K562 (cell line): ENCODE measurements around the gene AGRP. TPM values are rescaled to one million over a fixed set of nuclear protein-coding genes. Genes with fewer than 3 reads are reported as not detected.

Experiments
- ARHGAP35 ChIP-seq: fragments of 450-650 bp; IDR thresholded peaks from 2 replicates; pipeline ENCODE4 v1.6.1; 2018; ENCODE audit not compliant: partially characterized antibody
- ATF2 ChIP-seq: sonication (generic); formaldehyde crosslinking; IDR thresholded peaks from 2 replicates; pipeline ENCODE4 v1.8.1; 2022; ENCODE audit warnings: missing genetic modification reagents
- C11orf30 ChIP-seq: fragments of 450-650 bp; IDR thresholded peaks from 2 replicates; pipeline ENCODE4 v1.6.1; 2016; ENCODE audit warnings: low read depth, mild to moderate bottlenecking
- CCNT2 ChIP-seq: IDR thresholded peaks from 2 replicates; pipeline ENCODE4 v1.6.1; 2011; ENCODE audit warnings: borderline replicate concordance, low read depth, mild to moderate bottlenecking, moderate library complexity, mixed read lengths, low read length; ENCODE audit not compliant: insufficient read length; ENCODE audit errors: extremely low read depth
- DNMT1 ChIP-seq: fragments of 450-650 bp; IDR thresholded peaks from 2 replicates; pipeline ENCODE4 v1.6.1; 2016; ENCODE audit warnings: antibody characterized with exemption, mild to moderate bottlenecking
- DPF2 ChIP-seq: fragments of 450-650 bp; IDR thresholded peaks from 2 replicates; pipeline ENCODE4 v1.6.1; 2016
- ETV6 ChIP-seq, 3 experiments: fragments of 150-350 bp in 1 of 3; sonication (generic) in 1 of 3; formaldehyde crosslinking in 1 of 3; IDR thresholded peaks; 2 replicates each; pipeline versions ENCODE4 v1.6.1 to v1.8.0; 2014 to 2022; ENCODE audit warnings: borderline replicate concordance in 2 of 3, low read depth in 2 of 3, antibody characterized with exemption in 1 of 3, low read length in 1 of 3, mild to moderate bottlenecking in 1 of 3, missing genetic modification reagents in 1 of 3
- PHF20 ChIP-seq: fragments of 450-650 bp; IDR thresholded peaks from 2 replicates; pipeline ENCODE4 v1.6.1; 2018; ENCODE audit not compliant: partially characterized antibody
- PML ChIP-seq: IDR thresholded peaks from 2 replicates; pipeline ENCODE4 v1.6.1; 2012; ENCODE audit warnings: low read length, inconsistent platforms
- RNF219 ChIP-seq: fragments of 250-450 bp; sonication (Bioruptor Pico); IDR thresholded peaks from 2 replicates; pipeline ENCODE4 v1.5.0; 2022; ENCODE audit warnings: mild to moderate bottlenecking
- SIRT6 ChIP-seq: IDR thresholded peaks from one replicate; pipeline ENCODE4 v1.6.1; 2012; ENCODE audit warnings: low read depth, mild to moderate bottlenecking, control low read depth, inconsistent platforms, low read length, moderate library complexity
- TBP ChIP-seq: optimal IDR thresholded peaks from 2 replicates; pipeline ENCODE3; 2011; ENCODE audit warnings: low read depth, low read length, improper control_type of control experiment
- TCF3 ChIP-seq: sonication (generic); formaldehyde crosslinking; IDR thresholded peaks from 2 replicates; pipeline ENCODE4 v1.4.0; 2020; ENCODE audit warnings: mild to moderate bottlenecking, missing genetic modification reagents
- TEAD2 ChIP-seq: fragments of 450-650 bp; IDR thresholded peaks from 2 replicates; pipeline ENCODE4 v1.6.1; 2016; ENCODE audit warnings: missing genetic modification characterization, control low read depth, missing compliant biosample characterization
- XRCC3 ChIP-seq: fragments of 450-650 bp; IDR thresholded peaks from 2 replicates; pipeline ENCODE4 v1.6.1; 2017; ENCODE audit warnings: mild to moderate bottlenecking, moderate library complexity
- ZNF140 ChIP-seq: fragments of 250-450 bp; sonication (Bioruptor Pico); IDR thresholded peaks from 2 replicates; pipeline ENCODE4 v1.8.0; 2021; ENCODE audit warnings: moderate library complexity, mild to moderate bottlenecking, inconsistent platforms
- polyA plus RNA-seq, 8 experiments: library from polyadenylated mRNA; depleted of rRNA in 4 of 8; stranded (reverse) in 5 of 8; unstranded in 3 of 8; fragments of >200 nt; fragmentation: Nextera tagmentation in 2 of 8; fragmentation: Illumina TruSeq in 1 of 8; extraction: Ambion mirVana in 2 of 8; extraction: Trizol in 1 of 8; gene quantifications; 2 replicates each; pipeline versions ENCODE4 v1.2.1 to v1.2.3, GENCODE V29; 2011 to 2014; ENCODE audit warnings: inconsistent platforms in 1 of 8, missing spikeins in 1 of 8
- total RNA-seq, 7 experiments: library from RNA; depleted of rRNA in 6 of 7; stranded (reverse); fragments of >200 nt in 6 of 7; fragmentation: Illumina TruSeq in 2 of 7; extraction: Trizol in 2 of 7; gene quantifications; 2 replicates each; pipeline versions ENCODE4 v1.2.1 to v1.2.3, GENCODE V29; 2011 to 2021; ENCODE audit warnings: low replicate concordance in 1 of 7
- TF ChIP-seq, protein P1 (sequence below): conservative IDR thresholded peaks from 2 replicates; pipeline ENCODE4 v1.6.1; 2011; ENCODE audit warnings: low read depth, mild to moderate bottlenecking, low read length; ENCODE audit not compliant: control insufficient read depth
- TF ChIP-seq, protein P2 (sequence below), 2 experiments: fragments of 200-800 bp in 1 of 2; sonication (Bioruptor generic) in 1 of 2; sonication (generic) in 1 of 2; formaldehyde crosslinking in 1 of 2; IDR thresholded peaks in 1 of 2; conservative IDR thresholded peaks in 1 of 2; 2 replicates each; pipeline versions ENCODE4 v1.5.0 to v1.6.1; 2016 to 2020; ENCODE audit warnings: missing compliant biosample characterization in 1 of 2, missing genetic modification characterization in 1 of 2, missing genetic modification reagents in 1 of 2
- TF ChIP-seq, protein P3 (sequence below): IDR thresholded peaks from 2 replicates; pipeline ENCODE4 v1.6.1; 2012; ENCODE audit warnings: low read depth, low read length, improper control_type of control experiment, borderline replicate concordance

The AGRP gene
- total and polyA plus RNA-seq, 9 of the 15 experiments (the other 6 are each of a cell fraction or from before 2014, with no cell fraction given), result not detected

DNA sequence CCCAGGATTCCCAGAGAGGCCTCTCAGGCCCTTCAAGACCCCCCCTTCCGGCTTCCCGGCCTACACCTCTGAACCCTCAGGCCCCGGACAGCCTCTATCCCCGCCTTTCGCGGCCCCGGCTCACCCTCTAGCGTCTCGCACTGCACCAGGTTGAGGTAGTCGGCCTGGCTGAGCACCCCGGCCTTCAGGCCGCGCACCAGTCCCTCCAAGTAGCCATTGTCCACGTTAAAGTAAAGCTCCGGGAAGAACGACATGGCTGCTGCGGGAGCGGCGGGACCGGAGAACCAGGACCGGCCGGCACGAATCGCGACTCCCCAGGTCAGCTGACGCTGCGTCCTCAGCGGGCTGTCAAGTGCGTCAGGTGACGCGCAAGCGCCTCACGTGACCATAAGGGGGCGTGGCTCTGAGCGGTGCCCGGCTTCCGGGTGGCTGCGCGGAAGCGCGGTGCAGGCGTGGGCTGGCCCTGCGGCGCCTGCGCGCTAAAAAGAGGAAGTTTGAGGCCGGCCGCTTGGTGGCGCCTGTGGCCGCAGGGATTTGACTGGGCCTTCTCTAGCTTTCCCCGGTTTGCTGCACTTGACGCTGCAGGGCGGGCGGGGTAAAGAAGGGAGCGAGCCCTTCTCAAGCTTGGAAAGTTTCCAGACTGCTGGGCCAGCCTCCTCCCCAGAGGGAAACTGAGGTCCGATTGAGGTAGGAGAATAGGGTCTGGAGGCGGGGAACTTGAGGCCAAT lies 2.4 kb downstream of the AGRP start, which contains the start of gene ATP6V0D1 (continued):
- TF ChIP-seq, protein P1, sequence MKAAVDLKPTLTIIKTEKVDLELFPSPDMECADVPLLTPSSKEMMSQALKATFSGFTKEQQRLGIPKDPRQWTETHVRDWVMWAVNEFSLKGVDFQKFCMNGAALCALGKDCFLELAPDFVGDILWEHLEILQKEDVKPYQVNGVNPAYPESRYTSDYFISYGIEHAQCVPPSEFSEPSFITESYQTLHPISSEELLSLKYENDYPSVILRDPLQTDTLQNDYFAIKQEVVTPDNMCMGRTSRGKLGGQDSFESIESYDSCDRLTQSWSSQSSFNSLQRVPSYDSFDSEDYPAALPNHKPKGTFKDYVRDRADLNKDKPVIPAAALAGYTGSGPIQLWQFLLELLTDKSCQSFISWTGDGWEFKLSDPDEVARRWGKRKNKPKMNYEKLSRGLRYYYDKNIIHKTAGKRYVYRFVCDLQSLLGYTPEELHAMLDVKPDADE, result peak; percentile 95
- TF ChIP-seq TEAD2 (tag), result no peak
- TF ChIP-seq RNF219 (CRISPR knock-in tag), result no peak
- TF ChIP-seq ARHGAP35, result no peak
- TF ChIP-seq TBP, result peak; percentile 78
- TF ChIP-seq ATF2, result no peak
- TF ChIP-seq PHF20, result peak; percentile 91
- TF ChIP-seq ZNF140, result no peak
- no peak for TF ChIP-seq DNMT1
- peak; percentile 38; the same call in 1 of the 2 replicates for TF ChIP-seq PML
- TF ChIP-seq ETV6 (IDR thresholded peaks at IDR 0.05; ENCODE audit: borderline replicate concordance in 1 of 2, low read depth in 2 of 2, low read length in 1 of 2), result peak in 1 of 2 experiments; percentile 53; a peak in 1 of 4 replicates
- TF ChIP-seq ETV6 (CRISPR knock-in tag; IDR thresholded peaks at IDR 0.05; ENCODE audit: borderline replicate concordance), result no peak; the same call in 1 of the 2 replicates
- 0 out of 2 replicates have a peak, but pooled peaks have one; percentile 30 for TF ChIP-seq DPF2
- TF ChIP-seq SIRT6, result no peak
- TF ChIP-seq, protein P2, sequence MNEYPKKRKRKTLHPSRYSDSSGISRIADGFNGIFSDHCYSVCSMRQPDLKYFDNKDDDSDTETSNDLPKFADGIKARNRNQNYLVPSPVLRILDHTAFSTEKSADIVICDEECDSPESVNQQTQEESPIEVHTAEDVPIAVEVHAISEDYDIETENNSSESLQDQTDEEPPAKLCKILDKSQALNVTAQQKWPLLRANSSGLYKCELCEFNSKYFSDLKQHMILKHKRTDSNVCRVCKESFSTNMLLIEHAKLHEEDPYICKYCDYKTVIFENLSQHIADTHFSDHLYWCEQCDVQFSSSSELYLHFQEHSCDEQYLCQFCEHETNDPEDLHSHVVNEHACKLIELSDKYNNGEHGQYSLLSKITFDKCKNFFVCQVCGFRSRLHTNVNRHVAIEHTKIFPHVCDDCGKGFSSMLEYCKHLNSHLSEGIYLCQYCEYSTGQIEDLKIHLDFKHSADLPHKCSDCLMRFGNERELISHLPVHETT (CRISPR knock-in tag; conservative IDR thresholded peaks at IDR 0.05 in 1 of 2, IDR thresholded peaks at IDR 0.05 in 1 of 2), result peak in 1 of 2 experiments; percentile 93; a peak in 2 of 4 replicates
- TF ChIP-seq CCNT2, result peak; percentile 92
- TF ChIP-seq C11orf30, result peak; percentile 99
- TF ChIP-seq, protein P3, sequence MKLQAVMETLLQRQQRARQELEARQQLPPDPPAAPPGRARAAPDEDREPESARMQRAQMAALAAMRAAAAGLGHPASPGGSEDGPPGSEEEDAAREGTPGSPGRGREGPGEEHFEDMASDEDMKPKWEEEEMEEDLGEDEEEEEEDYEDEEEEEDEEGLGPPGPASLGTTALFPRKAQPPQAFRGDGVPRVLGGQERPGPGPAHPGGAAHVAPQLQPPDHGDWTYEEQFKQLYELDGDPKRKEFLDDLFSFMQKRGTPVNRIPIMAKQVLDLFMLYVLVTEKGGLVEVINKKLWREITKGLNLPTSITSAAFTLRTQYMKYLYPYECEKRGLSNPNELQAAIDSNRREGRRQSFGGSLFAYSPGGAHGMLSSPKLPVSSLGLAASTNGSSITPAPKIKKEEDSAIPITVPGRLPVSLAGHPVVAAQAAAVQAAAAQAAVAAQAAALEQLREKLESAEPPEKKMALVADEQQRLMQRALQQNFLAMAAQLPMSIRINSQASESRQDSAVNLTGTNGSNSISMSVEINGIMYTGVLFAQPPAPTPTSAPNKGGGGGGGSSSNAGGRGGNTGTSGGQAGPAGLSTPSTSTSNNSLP, result no peak
- TF ChIP-seq XRCC3, result no peak
- TF ChIP-seq TCF3 (CRISPR knock-in tag), result peak; percentile 36; the same call in 1 of the 2 replicates
